ENCODE data around the gene SCAPER. TPM values are rescaled to one million over a fixed set of nuclear protein-coding genes. Genes with fewer than 3 reads are reported as not detected.

Gene SCAPER
- total RNA-seq, 3 donors from 2014 or later, result 15.8 to 33.1 (median 33.0) TPM

DNA sequence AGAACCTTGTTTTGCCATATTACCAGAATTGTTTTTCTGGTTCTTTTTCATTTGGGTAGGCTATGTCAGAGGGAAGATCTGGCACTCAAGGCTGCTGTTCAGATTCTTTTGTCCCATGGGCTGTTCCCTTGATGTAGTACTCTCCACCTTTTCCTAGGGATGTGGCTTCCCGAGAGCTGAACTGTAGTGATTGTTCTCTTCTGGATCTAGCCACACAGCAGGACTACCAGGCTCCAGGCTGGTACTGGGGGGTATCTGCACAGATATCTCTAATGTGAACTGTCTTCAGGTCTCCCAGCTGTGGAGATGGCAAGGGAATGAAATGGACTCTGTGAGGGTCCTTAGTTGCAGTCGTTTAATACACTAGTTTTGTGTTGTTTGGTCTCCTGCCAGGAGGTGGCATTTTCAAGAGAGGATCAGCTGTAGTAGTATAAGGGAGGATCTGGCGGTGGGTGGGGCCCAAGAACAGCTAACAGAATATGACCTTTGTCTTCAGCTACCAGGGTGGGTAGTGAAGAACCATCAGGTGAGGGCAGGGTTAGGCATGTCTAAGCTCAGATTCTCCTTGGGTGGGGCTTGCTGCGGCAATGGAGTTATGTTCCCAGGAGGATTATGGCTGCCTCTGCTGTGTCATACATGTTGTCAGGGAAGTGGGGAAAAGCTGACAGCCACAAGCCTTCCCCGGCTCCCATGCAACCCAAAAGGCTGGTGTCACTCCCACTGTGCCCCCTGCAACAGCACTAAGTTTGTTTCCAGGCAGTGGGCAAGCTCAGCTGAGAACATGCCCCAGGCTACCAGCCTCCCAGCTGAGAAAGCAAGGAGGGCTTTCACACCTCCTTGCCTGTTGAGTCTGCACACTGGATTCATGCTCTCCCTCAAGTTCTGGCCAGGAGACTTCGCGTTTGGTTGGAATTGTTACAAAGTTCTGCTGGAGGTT is 316.1 kb downstream of the SCAPER start:
- DNase-seq (peak; percentile 69 to 90 (median 76)), ATAC-seq (peak; percentile 100)
- intact Hi-C loops (cut with DNase I, micrococcal nuclease), result no loop called here
- TF ChIP-seq, protein P1, sequence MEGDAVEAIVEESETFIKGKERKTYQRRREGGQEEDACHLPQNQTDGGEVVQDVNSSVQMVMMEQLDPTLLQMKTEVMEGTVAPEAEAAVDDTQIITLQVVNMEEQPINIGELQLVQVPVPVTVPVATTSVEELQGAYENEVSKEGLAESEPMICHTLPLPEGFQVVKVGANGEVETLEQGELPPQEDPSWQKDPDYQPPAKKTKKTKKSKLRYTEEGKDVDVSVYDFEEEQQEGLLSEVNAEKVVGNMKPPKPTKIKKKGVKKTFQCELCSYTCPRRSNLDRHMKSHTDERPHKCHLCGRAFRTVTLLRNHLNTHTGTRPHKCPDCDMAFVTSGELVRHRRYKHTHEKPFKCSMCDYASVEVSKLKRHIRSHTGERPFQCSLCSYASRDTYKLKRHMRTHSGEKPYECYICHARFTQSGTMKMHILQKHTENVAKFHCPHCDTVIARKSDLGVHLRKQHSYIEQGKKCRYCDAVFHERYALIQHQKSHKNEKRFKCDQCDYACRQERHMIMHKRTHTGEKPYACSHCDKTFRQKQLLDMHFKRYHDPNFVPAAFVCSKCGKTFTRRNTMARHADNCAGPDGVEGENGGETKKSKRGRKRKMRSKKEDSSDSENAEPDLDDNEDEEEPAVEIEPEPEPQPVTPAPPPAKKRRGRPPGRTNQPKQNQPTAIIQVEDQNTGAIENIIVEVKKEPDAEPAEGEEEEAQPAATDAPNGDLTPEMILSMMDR (IDR thresholded peaks at IDR 0.05), result no peak
- no peaks in the 10 kb centered on the region for H3K9me3 ChIP-seq
- peaks cover 5% of the 10 kb centered on the region for H3K4me1 ChIP-seq (ENCODE audit: low read depth)
- H3K36me3 ChIP-seq (ENCODE audit: low read depth), result no peaks in the 10 kb centered on the region
- H3K4me3 ChIP-seq, result no peak overlapping the region

DNA sequence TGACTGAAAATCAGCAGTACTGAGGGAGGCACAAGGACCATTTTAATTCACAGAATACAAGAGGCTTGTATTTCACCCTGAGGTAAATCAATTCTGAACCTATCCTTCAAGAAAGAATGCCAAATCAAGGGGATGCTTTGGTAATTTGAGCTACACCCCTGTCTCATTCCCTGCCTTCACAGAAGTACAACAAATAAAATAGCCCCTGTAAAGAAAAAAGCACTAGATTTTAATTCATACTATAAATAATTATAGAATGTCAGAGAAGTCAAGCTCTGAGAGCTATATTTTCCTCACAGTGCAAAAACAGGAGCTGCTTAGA is 319.6 kb downstream of the SCAPER start:
- Histone ChIP-seq H3K4me1 (ENCODE audit: low read depth) (peaks cover 5% of the 10 kb centered on the region), H3K36me3 (ENCODE audit: low read depth) (no peaks in the 10 kb centered on the region), H3K4me3 (no peak overlapping the region), H3K9me3 (peaks cover 19% of the 10 kb centered on the region)
- DNase-seq (no peak), ATAC-seq (no peak)
- TF ChIP-seq, protein P1 (IDR thresholded peaks at IDR 0.05), result no peak
- intact Hi-C loops (cut with DNase I, micrococcal nuclease), result no loop called here

DNA sequence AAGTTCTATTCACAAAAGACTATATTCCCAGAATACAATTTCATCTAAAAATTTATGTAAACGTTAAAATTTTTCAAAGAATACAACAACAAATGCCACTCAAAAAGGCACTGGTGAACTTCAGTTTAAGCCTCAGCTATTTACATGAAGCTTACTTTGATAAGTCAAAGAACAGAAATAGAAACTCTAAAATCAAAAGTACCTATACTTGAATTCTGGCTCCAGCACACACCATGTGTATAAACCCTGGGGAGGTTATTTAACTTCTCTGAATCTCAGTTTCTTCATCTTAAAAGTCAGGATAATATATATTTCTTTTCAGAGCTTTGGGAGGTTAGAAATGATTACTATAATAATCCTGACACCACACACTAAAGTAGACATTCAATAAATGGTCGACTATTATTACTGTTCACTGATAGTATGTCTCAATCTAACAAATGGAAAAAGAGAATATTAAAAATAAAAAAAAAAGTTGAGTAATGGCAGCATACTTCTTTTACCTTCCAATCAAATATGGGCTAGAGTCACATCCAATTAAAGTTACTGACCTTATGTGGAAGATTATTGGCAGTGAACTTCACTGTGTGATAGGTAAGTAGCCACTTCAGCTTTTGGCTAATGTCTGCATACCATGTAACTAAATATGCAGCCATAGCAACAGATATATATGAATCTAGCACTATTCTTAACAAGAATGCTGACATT is 320.1 kb downstream of the SCAPER start:
- Histone ChIP-seq H3K4me1 (ENCODE audit: low read depth) (peaks cover 5% of the 10 kb centered on the region), H3K4me3 (no peak overlapping the region), H3K36me3 (ENCODE audit: low read depth) (no peaks in the 10 kb centered on the region), H3K9me3 (peaks cover 19% of the 10 kb centered on the region)
- intact Hi-C loops (cut with DNase I, micrococcal nuclease), result no loop called here
- ATAC-seq, result no peak
- TF ChIP-seq, protein P1 (IDR thresholded peaks at IDR 0.05), result no peak
- DNase-seq, result no peak

DNA sequence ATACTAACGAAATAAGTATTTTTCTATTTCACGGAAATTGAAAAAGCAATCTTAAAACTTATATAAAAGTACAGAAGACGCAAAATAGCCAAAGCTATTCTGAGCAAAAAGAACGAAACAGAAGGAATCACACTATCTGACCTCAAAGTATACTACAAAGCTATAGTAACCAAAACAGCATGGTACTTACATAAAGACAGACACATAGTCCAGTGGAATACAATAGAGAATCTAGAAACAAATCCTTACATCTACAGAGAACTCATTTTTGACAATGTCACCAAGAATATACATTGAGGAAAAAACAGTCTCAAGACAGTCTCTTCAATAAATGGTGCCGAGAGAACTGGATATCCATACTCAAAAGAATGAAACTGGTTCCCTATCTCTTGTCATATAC is 322.6 kb downstream of the SCAPER start:
- TF ChIP-seq, protein P1 (IDR thresholded peaks at IDR 0.05), result no peak
- intact Hi-C loops (cut with DNase I, micrococcal nuclease), result no loop called here
- no peaks in the 10 kb centered on the region for H3K36me3 ChIP-seq (ENCODE audit: low read depth)
- peaks cover 19% of the 10 kb centered on the region for H3K9me3 ChIP-seq
- no peak overlapping the region for H3K4me3 ChIP-seq
- peaks cover under 1% of the 10 kb centered on the region for H3K4me1 ChIP-seq (ENCODE audit: low read depth)
- DNase-seq, result no peak
- no peak for ATAC-seq

DNA sequence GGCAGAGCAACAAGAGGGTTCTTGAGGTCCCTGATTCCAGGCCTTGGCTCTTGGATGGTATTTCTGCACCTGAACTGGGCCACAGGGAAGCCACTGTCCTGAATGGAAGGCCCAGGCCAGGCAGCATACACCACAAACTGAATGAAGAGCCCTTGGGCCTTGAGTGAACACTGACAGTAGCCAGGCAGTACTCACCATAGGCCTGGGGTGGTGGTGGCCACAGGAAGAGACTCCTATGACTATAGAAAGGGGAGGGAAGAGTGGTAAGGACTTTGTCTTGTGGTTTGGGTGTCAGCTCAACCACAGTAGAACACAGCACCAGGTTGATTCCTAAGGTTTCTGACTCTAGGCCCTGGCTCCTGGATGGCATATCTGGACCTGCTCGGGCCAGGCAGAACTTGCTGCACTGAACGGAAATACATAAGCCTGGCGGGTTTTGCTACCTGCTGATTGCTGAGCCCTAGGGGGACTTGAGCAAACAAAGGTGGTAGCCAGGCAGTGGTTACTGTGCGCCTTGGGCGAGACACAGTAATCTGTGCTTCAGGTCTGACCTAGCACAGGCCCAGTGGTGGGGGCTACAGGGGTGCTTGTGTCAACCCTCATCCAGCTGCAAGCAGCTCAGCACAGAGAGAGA is 327.1 kb downstream of the SCAPER start:
- TF ChIP-seq, protein P1 (IDR thresholded peaks at IDR 0.05), result no peak
- H3K4me3 ChIP-seq, result no peak overlapping the region
- H3K9me3 ChIP-seq, result peaks cover 18% of the 10 kb centered on the region
- intact Hi-C loops (cut with DNase I, micrococcal nuclease), result no loop called here
- DNase-seq (peak in 1 of 3 donors; percentile 6), ATAC-seq (no peak)
- peaks cover 11% of the 10 kb centered on the region for H3K4me1 ChIP-seq (ENCODE audit: low read depth)
- H3K36me3 ChIP-seq (ENCODE audit: low read depth), result no peaks in the 10 kb centered on the region
